Measurements from ENCODE around the gene TEX29.

TEX29 gene

DNA sequence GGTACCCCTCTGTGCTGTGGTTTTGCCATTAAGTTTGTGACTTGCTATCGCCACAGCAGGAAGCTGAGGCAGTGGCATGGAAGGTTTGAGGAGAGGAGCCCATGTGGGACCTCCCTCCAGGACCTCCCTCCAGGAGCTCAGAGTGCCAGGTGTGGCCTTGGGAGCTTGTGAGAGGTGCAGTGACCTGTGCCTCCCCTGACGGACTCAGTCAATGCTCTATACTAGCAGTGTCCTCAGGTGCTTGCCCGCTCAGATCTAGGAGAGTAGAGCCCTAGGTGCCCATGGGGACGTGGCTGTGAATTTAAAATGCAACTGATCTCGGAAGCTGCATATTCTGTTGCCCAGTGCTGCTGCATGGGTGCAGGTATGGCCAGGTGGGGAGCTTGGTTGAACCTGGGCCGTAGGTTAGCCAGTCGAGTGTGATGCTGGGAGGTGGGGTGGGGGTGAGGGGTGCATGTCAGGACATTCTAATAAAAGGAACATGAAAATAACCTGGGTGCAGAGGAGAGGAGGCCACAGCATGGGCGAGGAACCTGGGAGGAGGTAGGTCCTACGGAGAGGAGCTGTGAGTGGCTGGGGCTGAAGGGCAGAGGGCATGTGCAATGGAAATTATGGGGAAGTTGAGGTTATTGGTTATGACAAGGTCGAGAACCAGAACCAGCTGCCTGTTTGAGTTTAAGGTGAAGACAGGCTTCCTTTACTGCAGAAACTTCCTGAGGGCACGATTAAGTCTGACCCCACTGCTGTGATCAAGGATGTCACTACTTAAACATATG, 41.6 kb downstream of the TEX29 start:
- TF ChIP-seq, protein P1, sequence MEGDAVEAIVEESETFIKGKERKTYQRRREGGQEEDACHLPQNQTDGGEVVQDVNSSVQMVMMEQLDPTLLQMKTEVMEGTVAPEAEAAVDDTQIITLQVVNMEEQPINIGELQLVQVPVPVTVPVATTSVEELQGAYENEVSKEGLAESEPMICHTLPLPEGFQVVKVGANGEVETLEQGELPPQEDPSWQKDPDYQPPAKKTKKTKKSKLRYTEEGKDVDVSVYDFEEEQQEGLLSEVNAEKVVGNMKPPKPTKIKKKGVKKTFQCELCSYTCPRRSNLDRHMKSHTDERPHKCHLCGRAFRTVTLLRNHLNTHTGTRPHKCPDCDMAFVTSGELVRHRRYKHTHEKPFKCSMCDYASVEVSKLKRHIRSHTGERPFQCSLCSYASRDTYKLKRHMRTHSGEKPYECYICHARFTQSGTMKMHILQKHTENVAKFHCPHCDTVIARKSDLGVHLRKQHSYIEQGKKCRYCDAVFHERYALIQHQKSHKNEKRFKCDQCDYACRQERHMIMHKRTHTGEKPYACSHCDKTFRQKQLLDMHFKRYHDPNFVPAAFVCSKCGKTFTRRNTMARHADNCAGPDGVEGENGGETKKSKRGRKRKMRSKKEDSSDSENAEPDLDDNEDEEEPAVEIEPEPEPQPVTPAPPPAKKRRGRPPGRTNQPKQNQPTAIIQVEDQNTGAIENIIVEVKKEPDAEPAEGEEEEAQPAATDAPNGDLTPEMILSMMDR (IDR thresholded peaks at IDR 0.05), result no peak
- no peak for TF ChIP-seq ZFX (IDR thresholded peaks at IDR 0.05; ENCODE audit: borderline replicate concordance)
- H3K27ac ChIP-seq, result no peak overlapping the region

GRCh38 chr13:111363121-111363520, 42.7 kb downstream of the TEX29 start:
- no peak overlapping the region for H3K27ac ChIP-seq
- no peak for TF ChIP-seq ZFX (IDR thresholded peaks at IDR 0.05; ENCODE audit: borderline replicate concordance)
- TF ChIP-seq, protein P1 (IDR thresholded peaks at IDR 0.05), result no peak

GRCh38 chr13:111363591-111363990, 43.1 kb downstream of the TEX29 start:
- TF ChIP-seq ZFX (IDR thresholded peaks at IDR 0.05; ENCODE audit: borderline replicate concordance), result no peak
- TF ChIP-seq, protein P1 (IDR thresholded peaks at IDR 0.05), result no peak
- H3K27ac ChIP-seq, result no peak overlapping the region

- no peak overlapping the region for H3K27ac ChIP-seq
- TF ChIP-seq, protein P1 (IDR thresholded peaks at IDR 0.05), result no peak
Measured at GRCh38 chr13:111365149-111366005, 44.9 kb downstream of the TEX29 start.

DNA sequence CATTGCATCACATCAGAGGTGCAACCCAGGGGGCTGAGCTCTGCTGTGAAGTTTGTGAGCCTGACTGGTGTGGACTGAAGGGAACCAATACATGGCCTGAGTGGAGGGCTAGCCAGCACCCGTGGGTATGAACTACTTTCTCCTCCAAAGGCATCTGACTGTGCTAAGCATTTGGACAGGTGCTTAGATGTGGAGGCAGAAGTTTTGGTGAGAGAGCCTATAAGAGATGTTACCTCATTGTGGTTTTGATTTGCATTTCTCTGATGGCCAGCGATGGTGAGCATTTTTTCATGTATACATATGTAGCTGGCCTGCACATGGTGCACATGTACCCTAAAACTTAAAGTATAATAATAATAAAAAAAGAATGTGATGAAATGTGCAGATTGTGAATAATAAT, 46.9 kb downstream of the TEX29 start:
- no peak for TF ChIP-seq ZFX (IDR thresholded peaks at IDR 0.05; ENCODE audit: borderline replicate concordance)
- TF ChIP-seq, protein P1 (IDR thresholded peaks at IDR 0.05), result no peak

GRCh38 chr13:111368091-111368490, 47.6 kb downstream of the TEX29 start:
- no peak overlapping the region for H3K27ac ChIP-seq
- TF ChIP-seq, protein P1 (IDR thresholded peaks at IDR 0.05), result no peak

More for the DNA sequence above, 46.9 kb downstream of the TEX29 start:
- no peak overlapping the region for H3K27ac ChIP-seq

GRCh38 chr13:111370147-111370546, 49.7 kb downstream of the TEX29 start:
- TF ChIP-seq, protein P1 (IDR thresholded peaks at IDR 0.05), result no peak
- TF ChIP-seq ZFX (IDR thresholded peaks at IDR 0.05; ENCODE audit: borderline replicate concordance), result no peak
- no peak overlapping the region for H3K27ac ChIP-seq
